Psoas muscle (tissue), 8 donors: ENCODE measurements around the gene GREM1. TPM values are rescaled to one million over a fixed set of nuclear protein-coding genes. Genes with fewer than 3 reads are reported as not detected.

ENCODE experiments used
- ATAC-seq, 4 donors: fragments of 200-7000 bp; cut with Tn5 transposase; one replicate each; pipeline ENCODE4 v1.9.1; 2020; ENCODE audit warnings: moderate library complexity in 3 of 4, mild to moderate bottlenecking in 2 of 4
- DNase-seq, 2 donors: peaks; one replicate each; pipeline ENCODE4 v3.0.0-alpha.2; 2020
- H3K27ac ChIP-seq: fragments of 200-600 bp; one replicate; pipeline ENCODE4 v1.8.0; 2022
- H3K27me3 ChIP-seq, 3 donors: fragments of 200-600 bp in 1 of 3; one replicate each; pipeline versions ENCODE4 v1.6.1 to v1.8.0; 2013 to 2022; ENCODE audit warnings: low read length in 2 of 3, mild to moderate bottlenecking in 2 of 3, moderate library complexity in 1 of 3; ENCODE audit not compliant: insufficient read depth in 3 of 3
- H3K36me3 ChIP-seq, 2 donors: fragments of 200-600 bp in 1 of 2; one replicate each; pipeline versions ENCODE4 v1.6.1 to v1.8.0; 2013 to 2022; ENCODE audit warnings: low read depth in 1 of 2, mild to moderate bottlenecking in 1 of 2, moderate library complexity in 1 of 2; ENCODE audit not compliant: insufficient read depth in 1 of 2
- H3K4me1 ChIP-seq: fragments of 200-600 bp; one replicate; pipeline ENCODE4 v1.8.0; 2022
- H3K4me3 ChIP-seq: fragments of 200-600 bp; one replicate; pipeline ENCODE4 v1.8.0; 2022; ENCODE audit warnings: mild to moderate bottlenecking
- H3K9me3 ChIP-seq: fragments of 200-600 bp; one replicate; pipeline ENCODE4 v1.8.0; 2022
- WGBS, 3 donors: extraction: QIAGEN DNeasy Blood & Tissue Kit; methylation state at CpG; one replicate each; pipeline versions ENCODE4 v1.1.6 to v1.1.7; 2013; 5-methylcytosine and 5-hydroxymethylcytosine counted together
- intact Hi-C, 2 donors: fragments of 100-400 bp; cut with DNase I; formaldehyde crosslinking; loops; one replicate each; pipeline versions ENCODE4 v1.11.0 to v1.14.2; 2022
- polyA plus RNA-seq, 3 donors: library from polyadenylated mRNA; stranded (reverse); fragments of 200-250 nt; gene quantifications; one replicate each; pipeline ENCODE4 v1.2.3, GENCODE V29; 2013
- total RNA-seq, 4 donors: library from RNA; stranded (reverse); fragmentation: NEBNext Ultra II Directional in 2 of 4; extraction: Animal tissue kit (Norgen Biotek cat#: 25700) in 2 of 4; gene quantifications; one replicate each; pipeline versions ENCODE4 v1.2.1 to v1.2.4, GENCODE V29; 2021 to 2023
- TF ChIP-seq, protein P1 (sequence below): fragments of 200-600 bp; IDR thresholded peaks from one replicate; pipeline ENCODE4 v1.8.0; 2022; ENCODE audit warnings: antibody characterized with exemption
- donor health status: healthy with polysubstance abuse.
- donor health status: DM: no; HTN: no; CAD: no; lungs with moderate emphysema.
- donor health status: Bipolar disorder and iron deficiency.
- donor health status: healthy.
- donor health status: DM: yes; HTN: yes; CAD: no.
- donor health status: DM: no; HTN: no; CAD: no.
- donor health status: DM: no; HTN: no; CAD: no.
- donor health status: DM: yes; HTN: yes; CAD: no.

GREM1 gene
- total and polyA plus RNA-seq, 7 donors = 0.09 to 4.5 (median 1.3) TPM

DNA sequence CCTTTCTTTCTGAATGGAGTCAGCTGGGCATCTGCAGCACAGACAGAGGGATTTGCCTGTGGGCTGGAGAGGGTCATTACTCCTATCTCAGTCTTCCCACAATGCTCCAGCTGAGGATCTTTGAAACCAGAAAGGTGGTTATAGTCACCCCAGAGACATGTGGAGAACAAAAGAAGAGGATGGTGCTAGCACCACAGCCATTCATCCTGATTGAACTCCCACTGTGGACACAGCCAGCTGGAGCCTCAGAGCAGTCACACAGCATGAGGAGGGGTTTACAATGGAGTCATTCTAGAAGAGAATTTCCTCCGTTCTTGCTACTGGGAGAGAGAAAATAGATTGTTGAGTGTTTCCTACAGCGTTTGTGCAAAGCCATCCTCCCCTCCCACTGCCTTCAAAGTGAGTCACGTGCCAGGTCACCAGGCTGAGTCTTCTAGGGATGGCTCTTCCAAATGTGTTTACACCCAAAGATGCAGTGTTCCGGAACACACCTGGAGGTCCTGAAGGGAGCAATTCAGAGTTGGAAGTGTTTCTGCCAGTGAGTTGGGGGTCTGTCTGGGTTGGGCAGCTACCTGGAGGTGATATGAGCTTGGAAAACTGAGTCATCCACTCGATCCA is 18.9 kb upstream of the GREM1 start:
- WGBS, 3 donors = 77 to 80% (median 78%) methylated on average over 5 of the region's 5 CpGs
- H3K4me3 ChIP-seq = no peak overlapping the region
- peaks cover 0 to 5% (median 2%) of the 10 kb centered on the region in 3 donors for H3K27me3 ChIP-seq
- no peak for ATAC-seq
- no peak overlapping the region for H3K27ac ChIP-seq
- no peak for DNase-seq
- H3K36me3 ChIP-seq = no peaks in the 10 kb centered on the region
- intact Hi-C loops = no loop called here
- TF ChIP-seq, protein P1, sequence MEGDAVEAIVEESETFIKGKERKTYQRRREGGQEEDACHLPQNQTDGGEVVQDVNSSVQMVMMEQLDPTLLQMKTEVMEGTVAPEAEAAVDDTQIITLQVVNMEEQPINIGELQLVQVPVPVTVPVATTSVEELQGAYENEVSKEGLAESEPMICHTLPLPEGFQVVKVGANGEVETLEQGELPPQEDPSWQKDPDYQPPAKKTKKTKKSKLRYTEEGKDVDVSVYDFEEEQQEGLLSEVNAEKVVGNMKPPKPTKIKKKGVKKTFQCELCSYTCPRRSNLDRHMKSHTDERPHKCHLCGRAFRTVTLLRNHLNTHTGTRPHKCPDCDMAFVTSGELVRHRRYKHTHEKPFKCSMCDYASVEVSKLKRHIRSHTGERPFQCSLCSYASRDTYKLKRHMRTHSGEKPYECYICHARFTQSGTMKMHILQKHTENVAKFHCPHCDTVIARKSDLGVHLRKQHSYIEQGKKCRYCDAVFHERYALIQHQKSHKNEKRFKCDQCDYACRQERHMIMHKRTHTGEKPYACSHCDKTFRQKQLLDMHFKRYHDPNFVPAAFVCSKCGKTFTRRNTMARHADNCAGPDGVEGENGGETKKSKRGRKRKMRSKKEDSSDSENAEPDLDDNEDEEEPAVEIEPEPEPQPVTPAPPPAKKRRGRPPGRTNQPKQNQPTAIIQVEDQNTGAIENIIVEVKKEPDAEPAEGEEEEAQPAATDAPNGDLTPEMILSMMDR = no peak
- H3K9me3 ChIP-seq = no peaks in the 10 kb centered on the region
- H3K4me1 ChIP-seq = no peaks in the 10 kb centered on the region

DNA sequence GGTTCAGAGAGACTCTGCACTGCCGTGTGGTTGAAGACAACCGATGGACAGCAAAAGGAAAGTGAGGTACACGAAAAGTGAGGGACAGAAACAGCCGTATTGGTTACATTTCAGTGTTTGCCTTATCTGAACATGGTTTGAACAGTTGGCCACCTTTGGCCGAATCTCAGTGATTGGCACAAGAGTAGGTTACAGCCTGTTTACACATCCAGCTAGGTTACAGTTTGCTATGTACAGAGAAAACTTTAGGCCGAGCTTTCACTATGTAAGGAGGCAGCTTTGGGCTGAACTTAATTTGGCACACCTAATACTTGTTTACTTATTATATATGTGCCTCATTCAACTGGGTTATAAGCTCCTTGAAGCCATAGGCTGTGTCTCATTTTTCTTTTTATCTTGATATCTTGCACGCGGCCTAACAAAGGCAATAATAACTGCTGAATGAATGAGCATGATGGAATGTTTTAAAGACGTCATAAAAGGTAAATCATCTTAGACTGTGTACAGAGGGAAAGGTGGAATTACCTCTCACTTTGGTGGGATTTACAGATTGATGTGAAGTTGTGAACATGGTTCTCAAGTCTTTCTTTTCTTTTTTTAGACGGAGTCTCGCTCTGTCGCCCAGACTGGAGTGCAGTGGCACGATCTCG is 17.2 kb upstream of the GREM1 start:
- H3K27me3 ChIP-seq = peaks cover 0 to 5% (median 2%) of the 10 kb centered on the region in 3 donors

DNA sequence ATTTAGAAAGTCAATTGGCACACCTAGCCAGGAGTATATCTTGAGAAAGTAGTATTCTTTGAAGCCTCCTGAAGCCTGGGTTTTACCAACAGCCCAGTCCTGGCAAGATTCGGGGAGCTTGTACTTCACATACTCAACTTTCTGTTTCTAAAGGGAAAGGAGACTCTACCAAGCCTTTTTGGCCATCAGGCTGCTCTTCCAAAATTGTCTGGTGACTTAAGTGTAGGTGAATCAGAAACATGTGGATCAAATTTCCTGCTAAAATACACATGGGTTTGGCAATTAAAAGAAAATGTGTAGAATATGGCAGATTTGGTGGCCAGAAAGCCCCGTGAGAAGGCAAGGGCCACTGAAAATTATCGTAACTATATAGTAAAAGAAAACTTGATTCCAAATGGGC is 15.9 kb upstream of the GREM1 start:
- Histone ChIP-seq H3K4me1 (no peaks in the 10 kb centered on the region), H3K27ac (no peak overlapping the region), H3K36me3 (no peaks in the 10 kb centered on the region), H3K27me3 (peaks cover 0 to 5% (median 2%) of the 10 kb centered on the region in 3 donors), H3K4me3 (no peak overlapping the region), H3K9me3 (no peaks in the 10 kb centered on the region)
- ATAC-seq = no peak
- TF ChIP-seq, protein P1 = no peak
- intact Hi-C loops = no loop called here
- DNase-seq = no peak
- WGBS, 3 donors = 58 to 62% (median 59%) methylated on average over 3 of the region's 3 CpGs

More for the DNA sequence above, 17.2 kb upstream of the GREM1 start:
- no peaks in the 10 kb centered on the region for H3K9me3 ChIP-seq
- H3K36me3 ChIP-seq = no peaks in the 10 kb centered on the region
- intact Hi-C loops = no loop called here
- ATAC-seq = no peak
- no peak for DNase-seq
- no peak overlapping the region for H3K27ac ChIP-seq
- H3K4me3 ChIP-seq = no peak overlapping the region
- H3K4me1 ChIP-seq = no peaks in the 10 kb centered on the region
- TF ChIP-seq, protein P1 = no peak
- WGBS, 3 donors = 83 to 89% (median 86%) methylated on average over 11 to 14 of the region's 14 CpGs

DNA sequence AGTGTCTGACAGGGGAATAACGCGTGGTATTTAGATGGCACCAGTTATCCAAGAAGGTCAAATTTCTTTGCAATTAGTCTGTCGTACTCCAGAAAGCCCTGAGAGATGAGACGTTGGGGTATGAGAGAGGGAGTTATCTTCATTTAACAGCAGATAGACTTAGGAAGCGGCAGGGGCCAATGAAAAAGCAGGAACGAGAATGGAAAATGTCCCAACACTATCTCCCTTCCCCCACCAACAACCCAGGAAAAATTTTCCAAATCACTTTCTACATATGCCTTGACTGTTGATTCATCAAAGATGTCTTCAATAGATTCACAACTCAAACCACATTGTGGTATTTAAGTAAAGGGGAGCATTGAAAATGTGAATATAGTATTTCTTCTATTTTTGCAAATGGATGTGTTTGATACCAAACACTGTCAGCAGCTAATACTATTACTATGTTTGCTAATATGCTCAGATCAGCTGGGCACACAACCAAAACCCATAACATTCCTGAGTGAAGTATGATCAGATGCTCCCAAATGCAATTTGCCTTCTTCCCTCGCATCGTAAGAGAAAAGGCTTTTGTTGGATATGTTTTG is 13.3 kb upstream of the GREM1 start:
- no peaks in the 10 kb centered on the region for H3K36me3 ChIP-seq
- DNase-seq (no peak), ATAC-seq (no peak)
- TF ChIP-seq, protein P1 = no peak
- H3K4me1 ChIP-seq = no peaks in the 10 kb centered on the region
- 43 to 63% (median 56%) methylated on average over 8 of the region's 8 CpGs for WGBS, 3 donors
- H3K27ac ChIP-seq = no peak overlapping the region
- H3K27me3 ChIP-seq = peaks cover 0 to 5% (median 4%) of the 10 kb centered on the region in 3 donors
- intact Hi-C loops = loop anchor here in 1 of 2 donors (2.0 kb wide), 1 partner anchor 40 kb away; no protein-coding TSS in a partner anchor
- H3K4me3 ChIP-seq = no peak overlapping the region
- no peaks in the 10 kb centered on the region for H3K9me3 ChIP-seq
